HUES64 (cell line): ENCODE measurements around the gene SOX15.
"Not testable (repeated sequence)": the region's sequence is repeated elsewhere in the genome, so short reads cannot be mapped to it uniquely, and the experiment has no call there.

ENCODE experiments used
- H3K27ac ChIP-seq: 2 replicates; pipeline ENCODE4 v1.7.0; 2013; ENCODE audit warnings: low read depth, low read length, inconsistent platforms
- H3K27me3 ChIP-seq: 2 replicates; pipeline ENCODE4 v1.6.1; 2013; ENCODE audit warnings: mild to moderate bottlenecking, low read length; ENCODE audit not compliant: insufficient read depth
- H3K36me3 ChIP-seq: 2 replicates; pipeline ENCODE4 v1.6.1; 2013; ENCODE audit warnings: mild to moderate bottlenecking, low read length; ENCODE audit not compliant: insufficient read depth
- H3K4me1 ChIP-seq: 2 replicates; pipeline ENCODE4 v1.6.1; 2013; ENCODE audit warnings: mild to moderate bottlenecking, low read length, moderate library complexity; ENCODE audit not compliant: insufficient read depth
- H3K4me3 ChIP-seq: 2 replicates; pipeline ENCODE4 v1.5.1; 2013; ENCODE audit warnings: mild to moderate bottlenecking, low read length, moderate library complexity
- H3K9ac ChIP-seq: 2 replicates; pipeline ENCODE4 v1.6.1; 2013; ENCODE audit warnings: mild to moderate bottlenecking, low read depth, low read length
- H3K9me3 ChIP-seq: 2 replicates; pipeline ENCODE4 v1.6.1; 2013; ENCODE audit warnings: low read depth, low read length; ENCODE audit not compliant: insufficient read depth
- WGBS: fragments of 150-250, 120-280 bp; methylation state at CpG from one replicate; pipeline ENCODE4 v1.1.7; 2013; ENCODE audit warnings: missing lambda C conversion rate; 5-methylcytosine and 5-hydroxymethylcytosine counted together

Gene SOX15

DNA sequence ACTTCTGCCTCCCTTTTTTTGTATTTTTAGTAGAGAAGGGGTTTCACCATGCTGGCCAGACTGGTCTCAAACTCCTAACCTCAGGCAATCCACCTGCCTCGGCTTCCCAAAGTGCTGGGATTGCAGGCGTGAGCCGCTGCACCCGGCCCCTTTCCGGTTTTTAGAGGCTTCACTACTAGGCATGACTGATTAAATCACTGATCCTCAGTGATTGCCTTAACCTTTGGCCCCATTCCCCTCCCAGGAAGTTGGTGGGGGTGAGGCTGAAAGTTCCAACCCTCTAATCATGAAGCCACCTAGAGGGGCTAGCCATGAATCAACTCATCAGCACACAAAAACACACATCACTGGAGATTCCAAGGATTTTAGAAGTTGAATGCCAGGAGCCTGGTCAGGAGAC lies 7.7 kb upstream of the SOX15 start:
- 88% methylated on average over 5 of the region's 5 CpGs for WGBS
- peaks cover 83% of the 10 kb centered on the region for H3K36me3 ChIP-seq
- H3K27me3 ChIP-seq = not testable (repeated sequence)

DNA sequence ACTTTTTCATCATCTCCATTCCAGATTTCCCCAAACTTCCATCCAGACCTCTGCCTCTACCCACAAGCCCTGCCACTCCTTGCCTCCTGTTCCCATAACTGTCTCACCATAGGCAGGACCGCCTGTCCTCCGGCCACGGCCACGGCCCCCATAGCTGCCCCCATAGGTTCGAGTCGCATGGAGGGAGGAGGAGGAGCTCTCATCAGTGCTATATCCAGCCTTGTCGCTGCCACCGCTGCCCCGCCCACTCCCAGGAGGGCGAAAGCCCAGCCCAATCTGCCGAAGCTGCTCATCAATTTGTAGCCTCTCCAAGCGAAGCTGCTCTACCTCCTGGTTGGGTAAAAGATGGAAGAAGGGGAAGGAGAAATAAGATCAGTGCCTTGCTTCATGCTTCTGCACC lies 3.4 kb upstream of the SOX15 start:
- 90% methylated on average over 12 of the region's 12 CpGs for WGBS
- Histone ChIP-seq H3K9ac (no peak overlapping the region), H3K27me3 (no peaks in the 10 kb centered on the region), H3K36me3 (peaks cover 60% of the 10 kb centered on the region), H3K27ac (no peak overlapping the region), H3K4me3 (no peak overlapping the region), H3K4me1 (peaks cover 14% of the 10 kb centered on the region), H3K9me3 (no peaks in the 10 kb centered on the region)

More for the DNA sequence above, 7.7 kb upstream of the SOX15 start:
- not testable (repeated sequence) for H3K4me1 ChIP-seq, H3K9ac ChIP-seq, H3K9me3 ChIP-seq, H3K4me3 ChIP-seq, H3K27ac ChIP-seq

- H3K27ac ChIP-seq = no peak overlapping the region
- 95% methylated on average over 23 of the region's 23 CpGs for WGBS
- peaks cover 64% of the 10 kb centered on the region for H3K36me3 ChIP-seq
- no peak overlapping the region for H3K9ac ChIP-seq
- H3K9me3 ChIP-seq = no peaks in the 10 kb centered on the region
- H3K4me3 ChIP-seq = no peak overlapping the region
- peaks cover 14% of the 10 kb centered on the region for H3K4me1 ChIP-seq
- H3K27me3 ChIP-seq = no peaks in the 10 kb centered on the region
Observed at GRCh38 chr17:7592422-7593021, 2.6 kb upstream of the SOX15 start.

DNA sequence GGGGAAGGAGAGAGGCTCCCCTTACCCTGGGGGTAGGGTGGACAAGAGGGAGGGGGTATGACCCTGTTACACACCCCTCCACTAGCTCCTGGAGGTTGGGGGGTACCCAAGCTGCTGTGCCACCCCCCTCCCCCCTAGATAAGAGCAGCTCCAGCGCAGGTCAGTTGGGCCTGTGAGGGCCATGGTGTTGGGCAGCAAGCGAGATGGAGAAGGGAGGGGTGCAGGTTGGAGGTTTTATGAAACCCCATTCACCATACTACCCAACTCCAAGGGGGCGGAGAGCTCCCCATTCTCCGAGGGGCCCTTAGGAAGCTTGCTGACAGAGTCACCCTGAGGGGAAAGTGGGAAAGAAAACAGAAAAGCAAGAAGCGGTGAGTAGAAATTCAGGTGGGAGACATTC lies 1.7 kb upstream of the SOX15 start:
- Histone ChIP-seq H3K36me3 (peaks cover 65% of the 10 kb centered on the region), H3K4me1 (peaks cover 14% of the 10 kb centered on the region), H3K27ac (peak overlapping the region; percentile 95), H3K9ac (peak overlapping the region; percentile 76; the same call in 1 of the 2 replicates), H3K27me3 (no peaks in the 10 kb centered on the region), H3K9me3 (no peaks in the 10 kb centered on the region), H3K4me3 (no peak overlapping the region)
- 96% methylated on average over 2 of the region's 5 CpGs for WGBS

GRCh38 chr17:7590743-7591142 lies 849 bp upstream of the SOX15 start:
- Histone ChIP-seq H3K4me3 (peak overlapping the region; percentile 32), H3K9ac (peak overlapping the region; percentile 76), H3K4me1 (peaks cover 14% of the 10 kb centered on the region), H3K27me3 (no peaks in the 10 kb centered on the region), H3K9me3 (no peaks in the 10 kb centered on the region), H3K36me3 (peaks cover 63% of the 10 kb centered on the region), H3K27ac (peak overlapping the region; percentile 95)
- 55% methylated on average over 4 of the region's 4 CpGs for WGBS

DNA sequence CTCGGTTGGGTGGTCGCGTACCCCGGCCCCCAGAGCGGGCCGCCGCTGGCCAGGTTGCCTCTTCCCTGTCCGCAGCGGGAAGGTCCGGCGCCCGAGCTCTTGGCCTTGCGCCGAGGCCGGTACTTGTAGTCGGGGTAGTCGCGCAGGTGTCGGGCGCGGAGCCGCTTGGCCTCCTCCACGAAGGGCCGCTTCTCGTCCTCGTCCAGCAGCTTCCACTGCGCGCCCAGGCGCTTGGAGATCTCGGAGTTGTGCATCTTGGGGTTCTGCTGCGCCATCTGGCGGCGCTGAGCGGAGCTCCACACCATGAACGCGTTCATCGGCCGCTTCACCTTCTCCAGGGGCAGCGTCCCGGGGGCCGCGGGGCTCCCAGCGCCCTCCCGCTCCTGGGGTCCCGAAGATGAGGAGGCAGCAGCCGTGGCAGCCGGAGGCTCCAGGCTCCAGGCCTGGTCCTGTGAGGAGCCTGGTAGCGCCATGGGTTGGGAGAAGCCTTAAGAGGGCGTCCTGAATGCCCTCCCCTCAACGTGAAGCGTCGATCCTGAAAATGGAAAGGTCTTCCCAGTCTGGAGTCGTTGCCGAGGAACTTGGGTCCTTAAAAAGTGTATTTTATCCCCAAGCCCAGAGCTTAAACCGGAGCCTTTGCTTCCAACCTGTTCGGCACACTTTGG lies 558 bp downstream of the SOX15 start:
- peak overlapping the region; percentile 81 for H3K27ac ChIP-seq
- no peaks in the 10 kb centered on the region for H3K9me3 ChIP-seq
- H3K36me3 ChIP-seq = peaks cover 54% of the 10 kb centered on the region
- WGBS = 31% methylated on average over 56 of the region's 56 CpGs
- peak overlapping the region; percentile 76 for H3K9ac ChIP-seq
- H3K4me1 ChIP-seq = peaks cover 14% of the 10 kb centered on the region
- H3K4me3 ChIP-seq = peak overlapping the region; percentile 72
- H3K27me3 ChIP-seq = no peaks in the 10 kb centered on the region

GRCh38 chr17:7588553-7589203 lies 1.2 kb downstream of the SOX15 start:
- Histone ChIP-seq H3K9me3 (no peaks in the 10 kb centered on the region), H3K27me3 (no peaks in the 10 kb centered on the region), H3K36me3 (peaks cover 47% of the 10 kb centered on the region), H3K4me1 (peaks cover 14% of the 10 kb centered on the region), H3K9ac (peak overlapping the region; percentile 76), H3K4me3 (peak overlapping the region; percentile 72), H3K27ac (peak overlapping the region; percentile 81; the same call in 1 of the 2 replicates)
- 71% methylated on average over 30 of the region's 30 CpGs for WGBS

DNA sequence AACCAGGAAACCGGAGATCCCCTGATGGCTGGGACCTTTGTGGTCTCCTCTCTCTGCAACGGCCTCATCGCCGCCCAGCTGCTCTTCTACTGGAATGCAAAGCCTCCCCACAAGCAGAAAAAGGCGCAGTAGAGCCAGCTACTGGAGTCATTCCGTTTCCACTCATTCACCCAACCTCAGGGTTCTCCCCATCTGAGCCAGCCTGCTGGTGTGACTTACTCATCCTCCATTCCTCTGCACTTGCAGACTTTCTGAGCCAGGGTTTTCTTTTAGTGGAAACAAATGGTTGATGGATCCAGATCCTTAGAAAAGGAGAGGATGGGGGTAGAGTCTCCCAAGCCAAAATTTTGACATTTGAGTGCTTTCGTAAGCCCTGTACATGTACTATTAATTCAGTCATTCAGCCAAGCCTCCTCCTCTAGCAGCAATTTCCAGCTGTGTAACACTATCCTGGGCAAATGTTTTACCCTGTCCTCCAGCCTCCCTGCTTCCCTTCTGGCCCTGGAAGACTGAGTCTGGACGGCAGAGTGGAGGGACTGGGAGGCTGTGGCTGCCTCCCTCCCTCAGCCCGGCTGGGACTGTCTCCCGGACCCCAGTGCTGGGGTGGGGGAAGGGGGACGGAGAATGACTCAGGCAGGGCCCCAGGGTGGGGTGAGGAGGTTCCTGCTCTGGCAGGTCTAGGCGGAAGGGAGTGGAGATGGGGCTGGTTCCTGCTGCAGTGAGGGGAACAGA lies 2.3 kb downstream of the SOX15 start:
- Histone ChIP-seq H3K36me3 (peaks cover 36% of the 10 kb centered on the region), H3K9ac (no peak overlapping the region), H3K4me1 (peaks cover 14% of the 10 kb centered on the region), H3K4me3 (peak overlapping the region; percentile 72), H3K27me3 (no peaks in the 10 kb centered on the region), H3K9me3 (no peaks in the 10 kb centered on the region), H3K27ac (no peak overlapping the region)
- WGBS = 74% methylated on average over 12 of the region's 12 CpGs

- WGBS = 84% methylated on average over 9 of the region's 9 CpGs
- Histone ChIP-seq H3K27me3 (no peaks in the 10 kb centered on the region), H3K36me3 (peaks cover 29% of the 10 kb centered on the region), H3K27ac (no peak overlapping the region), H3K9ac (no peak overlapping the region), H3K4me1 (peaks cover 14% of the 10 kb centered on the region), H3K9me3 (no peaks in the 10 kb centered on the region), H3K4me3 (no peak overlapping the region)
Observed at GRCh38 chr17:7586673-7587419, 3.0 kb downstream of the SOX15 start.

- Histone ChIP-seq H3K27ac (peak within 1 kb of the TSS; percentile 98), H3K4me1 (no peaks in the 10 kb centered on the region; the same call in 1 of the 2 replicates), H3K36me3 (peaks cover 28% of the 10 kb centered on the region), H3K27me3 (no peaks in the 10 kb centered on the region), H3K4me3 (peak within 1 kb of the TSS; percentile 80), H3K9ac (peak within 1 kb of the TSS; percentile 98), H3K9me3 (no peaks in the 10 kb centered on the region)
- 64% methylated on average over 69 of the region's 69 CpGs for WGBS
Observed at GRCh38 chr17:7583253-7584109, 6.4 kb downstream of the SOX15 start, which contains the start of gene MPDU1. Gene MPDU1 (plus strand): TSS chr17:7583852. CDS start chr17:7583863, 11 bp downstream.
